ENCODE data around the gene OR3A1.
"Not testable (repeated sequence)": the region's sequence is repeated elsewhere in the genome, so short reads cannot be mapped to it uniquely, and the experiment has no call there.

- TF ChIP-seq POLR2AphosphoS5, CTCF, POLR2A (IDR thresholded peaks at IDR 0.05): not testable (repeated sequence)
Observed at GRCh38 chr17:3244841-3245240, 53.3 kb downstream of the OR3A1 start.
